H1 (cell line): ENCODE measurements around the gene EPB41L3. TPM values are rescaled to one million over a fixed set of nuclear protein-coding genes. Genes with fewer than 3 reads are reported as not detected.

Experiments
- CTCF ChIA-PET: fragments of 300-600 bp; sonication (Branson Sonifier 250); formaldehyde crosslinking; loops from one replicate; lab custom pipeline; 2021; ENCODE audit not compliant: partially characterized antibody; lab: Charles Lee
- POLR2A ChIA-PET: fragments of 300-600 bp; sonication (Branson Sonifier 250); formaldehyde crosslinking; loops from one replicate; lab custom pipeline; 2021; ENCODE audit warnings: inconsistent platforms; ENCODE audit not compliant: partially characterized antibody; lab: Charles Lee
- DNase-seq, 2 experiments: peaks; one replicate each; pipeline versions ENCODE4 v3.0.0 to v3.0.0-alpha.2; 2010 to 2022; ENCODE audit warnings: low spot score in 2 of 2, low read depth in 1 of 2, mixed read lengths in 1 of 2
- FAIRE-seq: peaks from 2 replicates; lab custom pipeline; 2011; peaks lifted over from hg19 to GRCh38; lab: Jason Lieb, UNC
- H2AFZ ChIP-seq: 2 replicates; pipeline ENCODE4 v1.8.1; 2012; ENCODE audit warnings: low read length, inconsistent platforms
- H2AK5ac ChIP-seq: 2 replicates; pipeline ENCODE4 v1.6.1; 2013; ENCODE audit warnings: low read depth, low read length
- H2BK120ac ChIP-seq: replicated peaks from 2 replicates; pipeline ENCODE3; 2013; ENCODE audit warnings: low read depth, low read length, inconsistent platforms
- H2BK12ac ChIP-seq: 2 replicates; pipeline ENCODE4 v1.6.1; 2013; ENCODE audit warnings: low read depth, low read length
- H2BK15ac ChIP-seq: 2 replicates; pipeline ENCODE4 v1.6.1; 2013; ENCODE audit warnings: low read length
- H2BK20ac ChIP-seq: 2 replicates; pipeline ENCODE4 v1.6.1; 2013; ENCODE audit warnings: low read length
- H2BK5ac ChIP-seq: 2 replicates; pipeline ENCODE4 v1.6.1; 2013; ENCODE audit warnings: low read depth, low read length
- H3K14ac ChIP-seq: 2 replicates; pipeline ENCODE4 v1.6.1; 2013; ENCODE audit warnings: inconsistent platforms; ENCODE audit not compliant: insufficient read length
- H3K18ac ChIP-seq: 2 replicates; pipeline ENCODE4 v1.6.1; 2013; ENCODE audit warnings: low read length; ENCODE audit errors: extremely low read depth
- H3K23ac ChIP-seq: 2 replicates; pipeline ENCODE4 v1.6.1; 2013; ENCODE audit warnings: inconsistent platforms; ENCODE audit not compliant: insufficient read length
- H3K23me2 ChIP-seq: 2 replicates; pipeline ENCODE4 v1.6.1; 2013; ENCODE audit warnings: low read depth, low read length
- H3K27ac ChIP-seq: 2 replicates; pipeline ENCODE4 v1.6.1; 2011; ENCODE audit warnings: low read depth, low read length, inconsistent platforms
- H3K27me3 ChIP-seq, 4 experiments: replicated peaks in 1 of 4; 1 replicate in 1 of 4; 2 replicates in 3 of 4; pipeline versions ENCODE4 v1.6.1 to v1.8.1; 2011 to 2013; ENCODE audit warnings: low read length in 3 of 4, mild to moderate bottlenecking in 3 of 4, inconsistent platforms in 2 of 4, mixed read lengths in 2 of 4, moderate library complexity in 1 of 4; ENCODE audit not compliant: control insufficient read depth in 3 of 4, insufficient read depth in 3 of 4; ENCODE audit errors: extremely low read depth in 1 of 4
- H3K36me3 ChIP-seq, 4 experiments: 2 replicates each; pipeline versions ENCODE4 v1.6.1 to v1.8.1; 2011 to 2013; ENCODE audit warnings: mild to moderate bottlenecking in 4 of 4, low read length in 3 of 4, moderate library complexity in 2 of 4, control low read depth in 1 of 4, inconsistent platforms in 1 of 4; ENCODE audit not compliant: insufficient read depth in 4 of 4, control insufficient read depth in 2 of 4
- H3K4ac ChIP-seq: replicated peaks from 2 replicates; pipeline ENCODE3; 2013; ENCODE audit warnings: low read length, low read depth, mixed read lengths, inconsistent platforms; ENCODE audit not compliant: insufficient read length
- H3K4me1 ChIP-seq, 4 experiments: replicated peaks in 1 of 4; 1 replicate in 1 of 4; 2 replicates in 3 of 4; pipeline versions ENCODE4 v1.6.1 to v1.8.1; 2011 to 2013; ENCODE audit warnings: low read length in 3 of 4, inconsistent platforms in 2 of 4, mixed read lengths in 1 of 4; ENCODE audit not compliant: insufficient read depth in 4 of 4, control insufficient read depth in 3 of 4
- H3K4me2 ChIP-seq, 2 experiments: 2 replicates each; pipeline versions ENCODE4 v1.6.1 to v1.8.1; 2011 to 2013; ENCODE audit warnings: low read depth in 2 of 2, low read length in 2 of 2, control low read depth in 1 of 2, inconsistent platforms in 1 of 2, mild to moderate bottlenecking in 1 of 2; ENCODE audit not compliant: insufficient read depth in 1 of 2
- H3K4me3 ChIP-seq, 4 experiments: fragments of 200-600, 300-600 bp in 1 of 4; sonication (generic), shearing (Covaris generic), sonication (Bioruptor Twin) in 1 of 4; 2 replicates each; pipeline versions ENCODE4 v1.5.1 to v1.8.1; 2011 to 2016; ENCODE audit warnings: low read length in 4 of 4, low read depth in 3 of 4, control low read depth in 2 of 4, inconsistent platforms in 2 of 4, mild to moderate bottlenecking in 2 of 4, mixed read lengths in 1 of 4, moderate library complexity in 1 of 4; ENCODE audit not compliant: insufficient read depth in 2 of 4; ENCODE audit errors: extremely low read depth in 1 of 4
- H3K56ac ChIP-seq: replicated peaks from 2 replicates; pipeline ENCODE3; 2013; ENCODE audit warnings: low read depth, mild to moderate bottlenecking, mixed read lengths, low read length, inconsistent platforms; ENCODE audit not compliant: insufficient read length
- H3K79me1 ChIP-seq: 2 replicates; pipeline ENCODE4 v1.6.1; 2013; ENCODE audit warnings: low read depth, low read length, control low read depth
- H3K79me2 ChIP-seq, 2 experiments: 2 replicates each; pipeline versions ENCODE4 v1.6.1 to v1.8.1; 2012 to 2013; ENCODE audit warnings: low read length in 2 of 2, mild to moderate bottlenecking in 2 of 2, inconsistent platforms in 1 of 2; ENCODE audit not compliant: insufficient read depth in 2 of 2, control insufficient read depth in 1 of 2
- H3K9ac ChIP-seq, 4 experiments: replicated peaks in 1 of 4; 1 replicate in 1 of 4; 2 replicates in 3 of 4; pipeline versions ENCODE4 v1.6.1 to v1.8.1; 2011 to 2013; ENCODE audit warnings: low read depth in 3 of 4, low read length in 3 of 4, control low read depth in 2 of 4, mild to moderate bottlenecking in 2 of 4, moderate library complexity in 2 of 4, inconsistent platforms in 1 of 4; ENCODE audit errors: extremely low read depth in 1 of 4
- H3K9me3 ChIP-seq, 2 experiments: 2 replicates each; pipeline versions ENCODE4 v1.6.1 to v1.8.1; 2012 to 2013; ENCODE audit warnings: mild to moderate bottlenecking in 2 of 2, moderate library complexity in 2 of 2, control low read depth in 1 of 2, inconsistent platforms in 1 of 2, low read depth in 1 of 2, low read length in 1 of 2, mixed read lengths in 1 of 2; ENCODE audit not compliant: insufficient read depth in 2 of 2
- H4K20me1 ChIP-seq, 2 experiments: replicated peaks in 1 of 2; 2 replicates each; pipeline versions ENCODE3 to v1.8.1; 2011 to 2013; ENCODE audit warnings: inconsistent platforms in 2 of 2, low read length in 2 of 2, mild to moderate bottlenecking in 1 of 2; ENCODE audit not compliant: insufficient read depth in 2 of 2, control insufficient read depth in 1 of 2
- H4K5ac ChIP-seq: 2 replicates; pipeline ENCODE4 v1.6.1; 2013; ENCODE audit warnings: low read length, low read depth, mixed read lengths, inconsistent platforms; ENCODE audit not compliant: insufficient read length
- H4K8ac ChIP-seq: 2 replicates; pipeline ENCODE4 v1.8.0; 2013; ENCODE audit warnings: mild to moderate bottlenecking, moderate library complexity, low read length, inconsistent platforms; ENCODE audit not compliant: insufficient read depth; ENCODE audit errors: extremely low read depth
- H4K91ac ChIP-seq: replicated peaks from 2 replicates; pipeline ENCODE3; 2013; ENCODE audit warnings: low read length, mixed read lengths, inconsistent platforms; ENCODE audit not compliant: insufficient read length
- TAF7 ChIP-seq: optimal IDR thresholded peaks from 2 replicates; pipeline ENCODE3; 2011; ENCODE audit warnings: low read depth, mild to moderate bottlenecking, inconsistent platforms, low read length, moderate library complexity, borderline replicate concordance
- TEAD4 ChIP-seq: IDR thresholded peaks from 2 replicates; pipeline ENCODE4 v1.6.1; 2012; ENCODE audit warnings: low read depth, low read length, inconsistent platforms, mixed read lengths
- ZNF274 ChIP-seq: IDR thresholded peaks from 2 replicates; pipeline ENCODE4 v1.7.0; 2012; ENCODE audit warnings: low read length, borderline replicate concordance; ENCODE audit errors: extremely low read depth
- WGBS, 2 experiments: shearing (Covaris generic) in 1 of 2; methylation state at CpG; one replicate each; pipeline versions ENCODE4 v1.1.6 to v1.1.7; 2013 to 2015; ENCODE audit warnings: low lambda C conversion rate in 2 of 2, mixed read lengths in 2 of 2, inconsistent platforms in 1 of 2, low coverage in 1 of 2, missing lambda C conversion rate in 1 of 2; ENCODE audit not compliant: insufficient replicate concordance in 2 of 2, insufficient coverage in 1 of 2, insufficient read length in 1 of 2; ENCODE audit errors: extremely low coverage in 1 of 2, missing lambda C conversion rate in 1 of 2; 5-methylcytosine and 5-hydroxymethylcytosine counted together
- polyA plus RNA-seq, 7 experiments: library from polyadenylated mRNA; depleted of rRNA in 3 of 7; stranded (reverse) in 5 of 7; unstranded in 2 of 7; fragments of >200 nt in 5 of 7; fragments of 200-250 nt in 2 of 7; gene quantifications; 1 replicate in 5 of 7; 2 replicates in 1 of 7; 4 replicates in 1 of 7; pipeline versions ENCODE4 v1.2.1 to v1.2.3, GENCODE V29; 2011 to 2013; ENCODE audit warnings: missing spikeins in 2 of 7, mixed read lengths in 2 of 7
- total RNA-seq: library from RNA; stranded (reverse); fragmentation: NEBNext Ultra II Directional; extraction: Animal tissue kit (Norgen Biotek cat#: 25700); gene quantifications from 2 replicates; pipeline ENCODE4 v1.2.1, GENCODE V29; 2021

Gene EPB41L3
- total and polyA plus RNA-seq, 2 of the 8 experiments (the other 6 are each of a cell fraction or from before 2014, with no cell fraction given) = 7.9 to 16.1 TPM

GRCh38 chr18:5415665-5416064, 128.1 kb downstream of the EPB41L3 start:
- WGBS, 2 experiments = 90% methylated on average over 12 of the region's 12 CpGs; no CpG with 5 or more reads in 1 of the 2 experiments
- no peak overlapping the region for H2BK120ac ChIP-seq
- no peak overlapping the region for H3K18ac ChIP-seq
- no peaks in the 10 kb centered on the region for H3K36me3 ChIP-seq
- no peaks in the 10 kb centered on the region for H3K79me2 ChIP-seq
- H2BK15ac ChIP-seq = no peak overlapping the region
- H4K20me1 ChIP-seq = no peaks in the 10 kb centered on the region
- no peak overlapping the region for H3K9ac ChIP-seq
- no peaks in the 10 kb centered on the region for H3K27me3 ChIP-seq
- DNase-seq = no peak
- no peak overlapping the region for H3K23ac ChIP-seq
- H2BK5ac ChIP-seq = no peak overlapping the region
- H3K27ac ChIP-seq = no peak overlapping the region
- no peak overlapping the region for H3K4ac ChIP-seq
- no peak overlapping the region for H3K56ac ChIP-seq
- no peak for FAIRE-seq
- TF ChIP-seq TEAD4 = no peak
- no peak for TF ChIP-seq TAF7
- TF ChIP-seq ZNF274 = no peak
- ChIA-PET POLR2A (no interaction called here), CTCF (interaction anchor here (1.1 to 1.7 kb wide), 3 partner anchors 17 to 121 kb away, joined by 3 to 5 read pairs (median 4); partner anchors contain the start of gene ZBTB14)
- H2BK20ac ChIP-seq = no peak overlapping the region
- H3K9me3 ChIP-seq = no peaks in the 10 kb centered on the region
- H4K5ac ChIP-seq = no peak overlapping the region
- no peak overlapping the region for H2AK5ac ChIP-seq
- H3K14ac ChIP-seq = no peak overlapping the region
- no peak overlapping the region for H3K4me2 ChIP-seq
- no peak overlapping the region for H2BK12ac ChIP-seq
- no peak overlapping the region for H4K8ac ChIP-seq
- peaks cover 4 to 10% (median 9%) of the 10 kb centered on the region in 4 experiments for H3K4me1 ChIP-seq
- H2AFZ ChIP-seq = no peak overlapping the region
- no peaks in the 10 kb centered on the region for H3K79me1 ChIP-seq
- H3K4me3 ChIP-seq = no peak overlapping the region
- H3K23me2 ChIP-seq = no peaks in the 10 kb centered on the region
- H4K91ac ChIP-seq = no peak overlapping the region
